Right lobe of liver (tissue), 6 donors: Measurements from ENCODE around the gene TUBA1A. TPM values are rescaled to one million over a fixed set of nuclear protein-coding genes. Genes with fewer than 3 reads are reported as not detected.
"Not testable (repeated sequence)": the region's sequence is repeated elsewhere in the genome, so short reads cannot be mapped to it uniquely, and the experiment has no call there.

Experiments
- ATAC-seq, 4 donors: fragments of 200-7000 bp; cut with Tn5 transposase; one replicate each; pipeline ENCODE4 v1.9.1; 2020; ENCODE audit warnings: mild to moderate bottlenecking in 4 of 4, moderate library complexity in 4 of 4
- DNase-seq, 3 donors: peaks; one replicate each; pipeline ENCODE4 v3.0.0-alpha.2; 2020
- H3K27ac ChIP-seq, 3 donors: fragments of 200-600 bp; one replicate each; pipeline ENCODE4 v1.8.0; 2022
- H3K27me3 ChIP-seq, 2 donors: fragments of 200-600 bp; one replicate each; pipeline ENCODE4 v1.8.0; 2022
- H3K36me3 ChIP-seq, 4 donors: fragments of 200-600 bp; sonication (generic) in 1 of 4; one replicate each; pipeline versions ENCODE4 v1.5.1 to v1.8.0; 2017 to 2022; ENCODE audit warnings: control low read depth in 1 of 4
- H3K4me1 ChIP-seq, 4 donors: fragments of 200-600 bp; sonication (generic) in 1 of 4; one replicate each; pipeline versions ENCODE4 v1.5.1 to v1.8.0; 2017 to 2022; ENCODE audit warnings: control low read depth in 1 of 4
- H3K4me3 ChIP-seq, 3 donors: fragments of 200-600 bp; one replicate each; pipeline ENCODE4 v1.8.0; 2022
- H3K9me3 ChIP-seq, 4 donors: fragments of 200-600 bp; sonication (generic) in 1 of 4; one replicate each; pipeline versions ENCODE4 v1.5.1 to v1.8.0; 2017 to 2022; ENCODE audit warnings: control low read depth in 1 of 4
- POLR2A ChIP-seq: fragments of 450-650 bp; IDR thresholded peaks from one replicate; pipeline ENCODE4 v1.6.1; 2017; ENCODE audit warnings: antibody characterized with exemption, mild to moderate bottlenecking
- WGBS: methylation state at CpG from one replicate; pipeline ENCODE4 v1.1.6; 2018; ENCODE audit warnings: low coverage, low lambda C conversion rate; ENCODE audit not compliant: insufficient coverage; ENCODE audit errors: missing lambda C conversion rate; 5-methylcytosine and 5-hydroxymethylcytosine counted together
- intact Hi-C, 2 donors: fragments of 100-400 bp; cut with DNase I; formaldehyde crosslinking; loops; one replicate each; pipeline versions ENCODE4 v1.11.2 to v1.14.1; 2022
- total RNA-seq, 6 experiments: library from RNA; depleted of rRNA in 2 of 6; stranded (reverse); fragments of >200 nt in 2 of 6; fragmentation: NEBNext Ultra II Directional in 3 of 6; extraction: Animal tissue kit (Norgen Biotek cat#: 25700) in 3 of 6; gene quantifications; one replicate each; pipeline versions ENCODE4 v1.1.0 to v1.2.4, GENCODE V29; 2016 to 2023
- TF ChIP-seq, protein P1 (sequence below), 4 donors: fragments of 200-600 bp in 3 of 4; fragments of 450-650 bp in 1 of 4; IDR thresholded peaks; one replicate each; pipeline versions ENCODE4 v1.5.1 to v1.8.0; 2016 to 2022; ENCODE audit warnings: antibody characterized with exemption in 4 of 4, mild to moderate bottlenecking in 2 of 4
- donor health status: DM: no; HTN: yes; CAD: no.
- donor health status: DM: no; HTN: no; CAD: no.
- donor health status: DM: no; HTN: no; CAD: no.
- donor health status: DM: no; HTN: yes; CAD: no.
- donor health status: DM: no; HTN: yes; CAD: no.

The TUBA1A gene
- total RNA-seq, 6 experiments from 2014 or later: 3.8 to 18.9 (median 5.8) TPM

DNA sequence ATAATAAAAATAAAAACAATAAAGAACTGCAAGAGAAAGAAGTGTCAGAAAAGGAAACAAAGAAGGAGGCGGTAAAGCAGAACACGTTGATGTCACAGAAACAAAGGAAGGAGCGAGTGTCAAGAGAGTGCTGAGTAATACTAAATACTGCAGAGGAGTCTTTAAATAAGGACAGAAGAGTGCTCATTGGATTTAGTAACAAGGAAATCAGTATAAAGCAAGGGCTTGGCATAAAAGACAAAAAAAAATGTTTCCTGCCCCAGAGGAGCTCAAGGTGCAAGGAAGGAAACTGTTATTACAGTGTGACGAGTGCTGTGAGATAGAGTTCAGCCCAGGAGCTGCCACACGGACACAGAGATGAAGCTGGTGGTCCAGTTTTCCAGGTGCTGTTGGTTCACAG is 8.4 kb upstream of the TUBA1A start:
- Histone ChIP-seq H3K4me1 (peaks cover 0 to 10% (median 1%) of the 10 kb centered on the region in 4 donors), H3K9me3 (no peaks in the 10 kb centered on the region), H3K36me3 (no peaks in the 10 kb centered on the region), H3K27me3 (no peaks in the 10 kb centered on the region), H3K4me3 (no peak overlapping the region), H3K27ac (no peak overlapping the region)
- intact Hi-C loops: no loop called here
- 46% methylated on average over 5 of the region's 5 CpGs for WGBS
- TF ChIP-seq POLR2A: no peak
- TF ChIP-seq, protein P1, sequence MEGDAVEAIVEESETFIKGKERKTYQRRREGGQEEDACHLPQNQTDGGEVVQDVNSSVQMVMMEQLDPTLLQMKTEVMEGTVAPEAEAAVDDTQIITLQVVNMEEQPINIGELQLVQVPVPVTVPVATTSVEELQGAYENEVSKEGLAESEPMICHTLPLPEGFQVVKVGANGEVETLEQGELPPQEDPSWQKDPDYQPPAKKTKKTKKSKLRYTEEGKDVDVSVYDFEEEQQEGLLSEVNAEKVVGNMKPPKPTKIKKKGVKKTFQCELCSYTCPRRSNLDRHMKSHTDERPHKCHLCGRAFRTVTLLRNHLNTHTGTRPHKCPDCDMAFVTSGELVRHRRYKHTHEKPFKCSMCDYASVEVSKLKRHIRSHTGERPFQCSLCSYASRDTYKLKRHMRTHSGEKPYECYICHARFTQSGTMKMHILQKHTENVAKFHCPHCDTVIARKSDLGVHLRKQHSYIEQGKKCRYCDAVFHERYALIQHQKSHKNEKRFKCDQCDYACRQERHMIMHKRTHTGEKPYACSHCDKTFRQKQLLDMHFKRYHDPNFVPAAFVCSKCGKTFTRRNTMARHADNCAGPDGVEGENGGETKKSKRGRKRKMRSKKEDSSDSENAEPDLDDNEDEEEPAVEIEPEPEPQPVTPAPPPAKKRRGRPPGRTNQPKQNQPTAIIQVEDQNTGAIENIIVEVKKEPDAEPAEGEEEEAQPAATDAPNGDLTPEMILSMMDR (IDR thresholded peaks at IDR 0.05): no peak
- ATAC-seq (no peak), DNase-seq (no peak)

DNA sequence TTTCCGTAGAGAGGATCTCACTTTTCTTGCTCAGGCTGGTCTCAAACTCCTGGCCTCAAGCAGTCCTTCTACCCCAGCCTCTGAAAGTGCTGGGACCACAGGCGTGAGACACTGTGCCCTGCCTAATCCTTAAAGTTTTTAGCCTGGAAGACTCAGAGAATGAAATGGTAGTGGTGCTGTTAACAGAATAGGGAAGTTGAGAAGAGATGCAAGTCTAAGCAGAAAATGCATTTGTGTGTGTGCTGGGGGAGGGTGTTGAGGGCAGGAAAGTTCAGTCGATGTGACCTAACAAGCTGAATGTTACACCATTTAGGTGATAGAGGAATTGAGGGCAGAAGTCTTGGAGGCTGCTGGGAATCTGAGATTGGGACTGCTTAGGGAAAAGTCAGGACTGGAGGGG is 6.9 kb upstream of the TUBA1A start:
- H3K4me1 ChIP-seq: peaks cover 0 to 2% (median 0%) of the 10 kb centered on the region in 4 donors
- intact Hi-C loops: no loop called here
- peak; percentile 31 to 70 (median 42) for ATAC-seq
- no peak for DNase-seq
- H3K4me3 ChIP-seq: no peak overlapping the region
- H3K27ac ChIP-seq: no peak overlapping the region
- no peak for TF ChIP-seq POLR2A
- TF ChIP-seq, protein P1 (IDR thresholded peaks at IDR 0.05): no peak
- WGBS: 53% methylated on average over 3 of the region's 3 CpGs
- no peaks in the 10 kb centered on the region for H3K9me3 ChIP-seq
- no peaks in the 10 kb centered on the region for H3K36me3 ChIP-seq
- no peaks in the 10 kb centered on the region for H3K27me3 ChIP-seq

DNA sequence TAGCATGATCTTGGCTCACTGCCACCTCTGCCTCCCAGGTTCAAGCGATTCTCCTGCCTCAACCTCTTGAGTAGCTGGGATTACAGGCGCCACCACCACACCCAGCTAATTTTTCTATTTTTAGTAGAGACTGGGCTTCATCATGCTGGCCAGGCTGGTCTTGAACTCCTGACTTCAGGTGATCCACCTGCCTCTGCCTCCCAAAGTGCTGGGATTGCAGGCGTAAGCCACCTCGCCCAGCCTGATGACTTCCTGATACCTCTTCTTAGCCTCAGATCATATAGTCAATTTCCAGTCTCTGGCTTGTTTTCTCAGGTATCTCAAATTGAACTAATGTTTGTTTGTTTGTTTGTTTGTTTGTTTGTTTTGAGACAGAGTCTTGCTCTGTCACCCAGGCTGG is 4.9 kb upstream of the TUBA1A start:
- H3K27ac ChIP-seq, H3K9me3 ChIP-seq, H3K4me1 ChIP-seq, H3K4me3 ChIP-seq, DNase-seq, ATAC-seq, intact Hi-C loops, H3K27me3 ChIP-seq, H3K36me3 ChIP-seq: not testable (repeated sequence)
- WGBS: 82% methylated on average over 4 of the region's 4 CpGs

DNA sequence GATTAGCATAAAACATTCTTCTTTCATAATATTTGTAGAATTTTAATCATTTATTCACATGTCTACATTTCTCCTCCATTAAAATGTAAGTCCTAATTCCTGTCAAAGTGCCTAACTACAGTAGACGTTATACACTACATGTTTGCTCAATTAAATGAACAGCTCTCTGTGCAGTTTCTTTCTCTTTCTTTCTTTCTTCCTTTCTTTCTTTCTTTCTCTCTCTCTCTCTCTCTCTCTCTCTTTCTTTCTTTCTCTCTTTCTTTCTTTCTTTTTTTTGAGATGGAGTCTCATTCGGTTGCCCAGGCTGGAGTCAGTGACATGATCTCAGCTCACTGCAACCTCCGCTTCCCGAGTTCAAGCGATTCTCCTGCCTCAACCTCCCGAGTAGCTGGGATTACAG is 2.6 kb upstream of the TUBA1A start:
- not testable (repeated sequence) for H3K36me3 ChIP-seq, ATAC-seq, H3K27me3 ChIP-seq

DNA sequence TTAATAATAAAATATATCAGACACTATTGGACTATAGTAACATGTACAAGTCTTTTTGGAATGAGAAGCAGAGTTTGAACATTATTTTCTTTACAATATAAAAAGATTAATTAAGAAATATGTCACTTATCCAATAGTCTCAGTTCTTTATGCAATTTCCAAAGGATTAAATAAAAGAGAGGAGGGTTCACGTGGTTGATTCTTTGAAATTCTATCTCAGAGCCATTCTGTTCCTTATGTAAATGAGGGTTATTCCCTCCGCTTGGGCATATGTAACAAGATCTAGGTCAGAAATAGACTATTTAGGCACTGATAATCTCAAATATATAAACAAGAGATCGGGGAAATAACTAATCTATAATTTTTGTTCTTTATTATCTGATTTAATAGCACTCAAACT is 2.1 kb upstream of the TUBA1A start:
- TF ChIP-seq POLR2A: no peak
- TF ChIP-seq, protein P1 (IDR thresholded peaks at IDR 0.05): no peak
- Histone ChIP-seq H3K4me1 (peaks cover 0 to 8% (median 0%) of the 10 kb centered on the region in 4 donors), H3K9me3 (no peaks in the 10 kb centered on the region), H3K27me3 (no peaks in the 10 kb centered on the region), H3K4me3 (no peak overlapping the region), H3K36me3 (no peaks in the 10 kb centered on the region), H3K27ac (no peak overlapping the region)
- intact Hi-C loops: no loop called here
- WGBS: 63% methylated on average over 3 of the region's 3 CpGs
- no peak for ATAC-seq
- DNase-seq: no peak

More for the DNA sequence above, 2.6 kb upstream of the TUBA1A start:
- intact Hi-C loops, H3K27ac ChIP-seq, H3K4me3 ChIP-seq, H3K9me3 ChIP-seq, DNase-seq, H3K4me1 ChIP-seq: not testable (repeated sequence)
- 80% methylated on average over 6 of the region's 6 CpGs for WGBS
